ENCODE results near the gene PAXX. TPM values are rescaled to one million over a fixed set of nuclear protein-coding genes. Genes with fewer than 3 reads are reported as not detected.
A peak's percentile ranks its signal among the peaks of the same experiment; 100 is the strongest.
"Not testable (repeated sequence)": the region's sequence is repeated elsewhere in the genome, so short reads cannot be mapped to it uniquely, and the experiment has no call there.

PAXX gene
- polyA plus RNA-seq, 1 donor from 2014 or later, result 64.3 TPM

- Mint-ChIP-seq H3K4me1 (peaks cover 23 to 34% (median 27%) of the 10 kb centered on the region in 3 donors), H3K9me3 (no peaks in the 10 kb centered on the region), H3K4me3 (peak overlapping the region; percentile 80 to 97 (median 90)), H3K27ac (peak overlapping the region in 2 of 3 donors; percentile 81 to 96), H3K36me3 (no peaks in the 10 kb centered on the region), H3K27me3 (no peaks in the 10 kb centered on the region)
Observed at GRCh38 chr9:137028263-137029057, 36.2 kb downstream of the PAXX start.

- Mint-ChIP-seq H3K36me3 (no peaks in the 10 kb centered on the region), H3K4me1 (peaks cover 23 to 39% (median 29%) of the 10 kb centered on the region in 3 donors), H3K27ac (peak overlapping the region; percentile 13 to 96 (median 81)), H3K27me3 (no peaks in the 10 kb centered on the region), H3K4me3 (peak overlapping the region; percentile 86 to 97 (median 92)), H3K9me3 (no peaks in the 10 kb centered on the region)
Observed at GRCh38 chr9:137029058-137029936, 37.1 kb downstream of the PAXX start.

- Mint-ChIP-seq H3K27me3 (no peaks in the 10 kb centered on the region), H3K4me3 (peak overlapping the region; percentile 86 to 97 (median 92)), H3K27ac (peak overlapping the region; percentile 5 to 96 (median 93)), H3K9me3 (no peaks in the 10 kb centered on the region), H3K36me3 (no peaks in the 10 kb centered on the region), H3K4me1 (peaks cover 28 to 44% (median 35%) of the 10 kb centered on the region in 3 donors)
Observed at GRCh38 chr9:137030006-137030405, 37.8 kb downstream of the PAXX start.

GRCh38 chr9:137030538-137031527 lies 38.6 kb downstream of the PAXX start:
- Mint-ChIP-seq H3K27ac (peak overlapping the region; percentile 80 to 96 (median 93)), H3K9me3 (no peaks in the 10 kb centered on the region), H3K4me3 (peak overlapping the region; percentile 86 to 97 (median 92)), H3K36me3 (no peaks in the 10 kb centered on the region), H3K4me1 (peaks cover 30 to 43% (median 33%) of the 10 kb centered on the region in 3 donors), H3K27me3 (no peaks in the 10 kb centered on the region)

GRCh38 chr9:137031904-137032640 lies 39.9 kb downstream of the PAXX start, which contains the start of gene FUT7:
TSS of gene FUT7 (minus strand) at chr9:137032088. CDS start at chr9:137031991, 97 bp downstream.
- peaks cover 28 to 35% (median 29%) of the 10 kb centered on the region in 3 donors for H3K4me1 Mint-ChIP-seq
- peak within 1 kb of the TSS; percentile 93 to 96 (median 94) for H3K27ac Mint-ChIP-seq
- peak within 1 kb of the TSS; percentile 88 to 97 (median 95) for H3K4me3 Mint-ChIP-seq
- H3K9me3 Mint-ChIP-seq, result no peaks in the 10 kb centered on the region
- no peaks in the 10 kb centered on the region for H3K36me3 Mint-ChIP-seq
- no peaks in the 10 kb centered on the region for H3K27me3 Mint-ChIP-seq

GRCh38 chr9:137032858-137033257 lies 40.6 kb downstream of the PAXX start:
- Mint-ChIP-seq H3K4me3 (peak overlapping the region; percentile 88 to 97 (median 94)), H3K27me3 (no peaks in the 10 kb centered on the region), H3K4me1 (peaks cover 26 to 32% (median 29%) of the 10 kb centered on the region in 3 donors)

GRCh38 chr9:137033481-137033880 lies 41.3 kb downstream of the PAXX start:
- peak overlapping the region; percentile 88 to 97 (median 94) for H3K4me3 Mint-ChIP-seq
- H3K9me3 Mint-ChIP-seq, H3K27me3 Mint-ChIP-seq, H3K36me3 Mint-ChIP-seq: not testable (repeated sequence)
- peak overlapping the region; percentile 59 to 86 (median 73) for H3K27ac Mint-ChIP-seq
- H3K4me1 Mint-ChIP-seq, result peaks cover 26 to 32% (median 29%) of the 10 kb centered on the region in 3 donors

More at GRCh38 chr9:137032858-137033257, 40.6 kb downstream of the PAXX start:
- no peaks in the 10 kb centered on the region for H3K9me3 Mint-ChIP-seq
- H3K36me3 Mint-ChIP-seq, result no peaks in the 10 kb centered on the region
- H3K27ac Mint-ChIP-seq, result peak overlapping the region; percentile 73 to 91 (median 86)

GRCh38 chr9:137034039-137034708 lies 42.0 kb downstream of the PAXX start:
- no peaks in the 10 kb centered on the region for H3K9me3 Mint-ChIP-seq
- peak overlapping the region; percentile 62 to 86 (median 83) for H3K27ac Mint-ChIP-seq
- no peaks in the 10 kb centered on the region for H3K36me3 Mint-ChIP-seq
- H3K4me3 Mint-ChIP-seq, result peak overlapping the region; percentile 88 to 97 (median 94)
- H3K27me3 Mint-ChIP-seq, result no peaks in the 10 kb centered on the region
- peaks cover 24 to 32% (median 26%) of the 10 kb centered on the region in 3 donors for H3K4me1 Mint-ChIP-seq

- H3K36me3 Mint-ChIP-seq, result no peaks in the 10 kb centered on the region
- peak overlapping the region; percentile 57 to 90 (median 78) for H3K4me3 Mint-ChIP-seq
- peaks cover 18 to 28% (median 20%) of the 10 kb centered on the region in 3 donors for H3K4me1 Mint-ChIP-seq
- H3K27me3 Mint-ChIP-seq, result no peaks in the 10 kb centered on the region
- H3K27ac Mint-ChIP-seq, result peak overlapping the region; percentile 49 to 83 (median 62)
- no peaks in the 10 kb centered on the region for H3K9me3 Mint-ChIP-seq
Observed at GRCh38 chr9:137034709-137035506, 42.7 kb downstream of the PAXX start.

GRCh38 chr9:137035507-137035834 lies 43.2 kb downstream of the PAXX start:
- peaks cover 18 to 26% (median 19%) of the 10 kb centered on the region in 3 donors for H3K4me1 Mint-ChIP-seq
- H3K27me3 Mint-ChIP-seq, result no peaks in the 10 kb centered on the region
- no peaks in the 10 kb centered on the region for H3K36me3 Mint-ChIP-seq
- H3K9me3 Mint-ChIP-seq, result no peaks in the 10 kb centered on the region
- H3K27ac Mint-ChIP-seq, result peak overlapping the region in 2 of 3 donors; percentile 49 to 62
- peak overlapping the region in 3 of 4 donors; percentile 66 to 90 (median 89) for H3K4me3 Mint-ChIP-seq

- H3K4me1 Mint-ChIP-seq, result peaks cover 14 to 22% (median 14%) of the 10 kb centered on the region in 3 donors
- no peaks in the 10 kb centered on the region for H3K36me3 Mint-ChIP-seq
Observed at GRCh38 chr9:137035937-137036336, 43.7 kb downstream of the PAXX start.

GRCh38 chr9:137037035-137037434 lies 44.8 kb downstream of the PAXX start:
- H3K27me3 Mint-ChIP-seq, result no peaks in the 10 kb centered on the region
- H3K27ac Mint-ChIP-seq, result no peak overlapping the region
- no peaks in the 10 kb centered on the region for H3K9me3 Mint-ChIP-seq
- H3K4me3 Mint-ChIP-seq, result no peak overlapping the region
- peaks cover 14 to 19% (median 14%) of the 10 kb centered on the region in 3 donors for H3K4me1 Mint-ChIP-seq
- no peaks in the 10 kb centered on the region for H3K36me3 Mint-ChIP-seq

More at GRCh38 chr9:137035937-137036336, 43.7 kb downstream of the PAXX start:
- Mint-ChIP-seq H3K27me3 (no peaks in the 10 kb centered on the region), H3K27ac (no peak overlapping the region), H3K9me3 (no peaks in the 10 kb centered on the region), H3K4me3 (no peak overlapping the region)

Measured in IgD-negative memory B cell (primary cell).